ACHN (cell line): Measurements from ENCODE around the gene FABP7.

Source experiments
- DNase-seq: peaks from one replicate; pipeline ENCODE4 v3.0.0-alpha.2; 2015
- in situ Hi-C: cut with HindIII; loops from 2 replicates; pipeline ENCODE4 v1.10.0; 2017; ENCODE audit warnings: low sequenced_read_pairs, low pct_ligation_motif_present, low pct_unique_long_range_greater_than_20kb

FABP7 gene

GRCh38 chr6:122810189-122810588 is 30.7 kb downstream of the FABP7 start:
- DNase-seq, result no peak
- in situ Hi-C loops, result no loop called here

DNA sequence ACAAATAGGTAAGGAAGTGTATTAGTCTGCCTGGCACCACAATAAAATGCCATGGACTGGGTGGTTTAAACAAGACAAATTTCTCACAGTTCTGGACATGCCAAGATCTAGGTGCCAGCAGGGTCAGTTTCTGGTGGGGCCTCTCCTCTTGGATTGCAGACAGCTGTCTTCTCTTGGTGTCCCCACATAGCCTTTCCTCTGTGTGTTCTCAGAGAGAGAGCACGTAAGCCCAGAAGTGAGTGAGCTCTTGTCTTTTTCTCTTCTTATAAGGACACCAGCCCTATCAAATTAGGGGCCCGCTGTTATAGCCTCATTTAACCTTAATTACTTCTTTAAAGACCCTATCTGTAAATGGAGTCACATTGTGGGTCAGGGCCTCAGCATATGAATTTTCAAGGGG is 37.8 kb downstream of the FABP7 start:
- in situ Hi-C loops, result no loop called here
- DNase-seq, result no peak

- in situ Hi-C loops, result no loop called here
- peak; percentile 42 for DNase-seq
Measured at GRCh38 chr6:122817766-122818165, 38.2 kb downstream of the FABP7 start.

- in situ Hi-C loops, result no loop called here
- no peak for DNase-seq
Measured at GRCh38 chr6:122818866-122819265, 39.4 kb downstream of the FABP7 start.

DNA sequence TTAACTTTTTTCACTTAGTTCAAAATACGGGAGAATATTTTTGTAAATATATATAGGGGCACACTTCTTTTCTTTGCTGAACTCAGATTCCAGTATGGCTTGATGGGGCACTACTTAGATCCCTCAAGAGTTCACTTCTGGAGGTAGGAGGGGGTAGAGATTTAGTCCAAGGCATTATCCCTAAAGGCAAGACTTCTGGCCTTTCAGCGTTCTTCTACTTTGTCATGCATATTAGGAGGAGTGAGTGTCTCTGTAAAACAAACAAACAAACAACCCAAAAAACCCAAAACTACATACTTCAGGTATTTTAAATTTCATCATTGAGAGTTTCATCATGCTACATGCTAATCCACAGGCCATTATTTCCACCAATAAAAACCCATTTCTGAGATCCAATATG is 41.6 kb downstream of the FABP7 start:
- no peak for DNase-seq
- in situ Hi-C loops, result no loop called here

- in situ Hi-C loops, result no loop called here
- DNase-seq, result no peak
Measured at GRCh38 chr6:122825163-122825562, 45.6 kb downstream of the FABP7 start.

DNA sequence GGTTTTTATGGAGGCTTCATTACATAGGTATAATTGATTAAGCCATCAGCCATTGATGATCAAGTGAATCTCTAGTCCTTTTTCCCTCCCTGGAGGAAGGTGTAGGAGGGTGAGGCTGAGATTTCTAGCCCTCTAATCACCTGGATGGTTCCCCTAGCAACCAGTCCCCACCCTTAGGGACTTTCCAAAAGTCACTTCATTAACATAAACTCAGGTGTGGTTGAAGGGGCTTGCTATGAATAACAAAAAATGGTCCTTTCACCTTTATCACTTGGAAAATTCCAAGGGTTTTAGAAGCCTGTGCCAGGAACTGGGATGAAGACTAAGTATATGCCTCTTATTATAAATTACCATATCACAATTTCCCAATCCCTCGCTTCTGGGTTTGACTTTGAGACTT is 49.9 kb downstream of the FABP7 start:
- in situ Hi-C loops, result no loop called here
- DNase-seq, result no peak

DNA sequence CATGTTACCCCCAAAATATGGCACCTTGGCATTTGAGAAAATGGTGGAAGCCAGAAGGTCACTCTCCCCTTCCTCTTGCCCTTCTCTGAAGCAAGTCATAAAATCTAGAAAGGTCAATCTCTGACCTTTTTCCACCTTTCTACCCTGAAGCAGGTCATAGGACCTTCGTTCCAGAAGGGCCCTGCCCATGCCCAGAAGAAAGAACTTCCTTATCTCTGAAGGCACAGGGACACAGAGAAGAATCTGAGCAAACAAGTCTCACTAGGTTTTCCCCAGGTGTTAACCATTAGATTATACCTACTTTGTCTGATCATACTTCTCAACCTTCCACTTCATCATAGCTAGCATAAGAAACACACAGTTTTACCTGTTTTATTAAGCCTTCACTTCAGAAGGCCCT is 52.0 kb downstream of the FABP7 start:
- in situ Hi-C loops, result no loop called here
- DNase-seq, result no peak

- in situ Hi-C loops, result no loop called here
- DNase-seq, result no peak
Measured at GRCh38 chr6:122832459-122832858, 52.9 kb downstream of the FABP7 start.

- no peak for DNase-seq
- in situ Hi-C loops, result no loop called here
Measured at GRCh38 chr6:122833021-122833491, 53.5 kb downstream of the FABP7 start.
